Thyroid gland (tissue), 4 donors: ENCODE data around the gene CCNE1. TPM values are rescaled to one million over a fixed set of nuclear protein-coding genes. Genes with fewer than 3 reads are reported as not detected.
A peak's percentile ranks its signal among the peaks of the same experiment; 100 is the strongest.

ENCODE experiments used
- DNase-seq, 2 donors: peaks; one replicate each; pipeline ENCODE4 v3.0.0-alpha.2; 2019
- H3K27ac ChIP-seq, 3 donors: fragments of 200-600 bp; sonication (generic); 1 replicate in 2 of 3; 2 replicates in 1 of 3; pipeline ENCODE4 v1.5.1; 2016 to 2019; ENCODE audit warnings: mild to moderate bottlenecking in 1 of 3, moderate library complexity in 1 of 3
- H3K27me3 ChIP-seq: fragments of 200-600 bp; sonication (generic); one replicate; pipeline ENCODE4 v1.5.1; 2019
- H3K36me3 ChIP-seq, 2 donors: fragments of 200-600 bp; sonication (generic); one replicate each; pipeline ENCODE4 v1.5.1; 2016 to 2019
- H3K4me1 ChIP-seq, 2 donors: fragments of 200-600 bp; sonication (generic); one replicate each; pipeline ENCODE4 v1.5.1; 2017 to 2019
- H3K4me3 ChIP-seq, 3 donors: fragments of 200-600 bp; sonication (generic); replicated peaks in 1 of 3; 1 replicate in 2 of 3; 2 replicates in 1 of 3; pipeline ENCODE4 v1.5.1; 2016; ENCODE audit warnings: mild to moderate bottlenecking in 1 of 3
- H3K9me3 ChIP-seq: fragments of 200-600 bp; sonication (generic); one replicate; pipeline ENCODE4 v1.5.1; 2017
- CTCF ChIP-seq, 6 experiments: fragments of 200-600 bp in 3 of 6; fragments of 450-650 bp in 3 of 6; sonication (generic) in 3 of 6; IDR thresholded peaks; one replicate each; pipeline ENCODE4 v1.5.1; 2016 to 2019; ENCODE audit warnings: antibody characterized with exemption in 6 of 6, mild to moderate bottlenecking in 2 of 6, inconsistent platforms in 1 of 6, moderate library complexity in 1 of 6
- POLR2A ChIP-seq, 2 donors: fragments of 450-650 bp; IDR thresholded peaks; one replicate each; pipeline ENCODE4 v1.6.1; 2017; ENCODE audit warnings: antibody characterized with exemption in 2 of 2, mild to moderate bottlenecking in 2 of 2, moderate library complexity in 1 of 2
- WGBS, 2 donors: methylation state at CpG; one replicate each; pipeline ENCODE4 v1.1.5; 2017; 5-methylcytosine and 5-hydroxymethylcytosine counted together
- intact Hi-C: fragments of 100-400 bp; cut with DNase I; formaldehyde crosslinking; loops from one replicate; pipeline ENCODE4 v1.15.1; 2023
- total RNA-seq, 4 donors: library from RNA; depleted of rRNA; stranded (reverse); fragments of >200 nt; gene quantifications; one replicate each; pipeline ENCODE4 v1.2.3, GENCODE V29; 2016

CCNE1 gene
- total RNA-seq, 4 donors from 2014 or later = 1.2 to 5.3 (median 3.0) TPM

- 75 to 79% methylated on average over 22 of the region's 22 CpGs for WGBS, 2 donors
- DNase-seq = no peak
- TF ChIP-seq POLR2A (IDR thresholded peaks at IDR 0.05) (no peak), CTCF (IDR thresholded peaks at IDR 0.05) (no peak)
These were observed 28.5 kb downstream of the CCNE1 start for GRCh38 chr19:29840066-29840950.

GRCh38 chr19:29841209-29841558, 29.4 kb downstream of the CCNE1 start:
- H3K27ac ChIP-seq = no peak overlapping the region
- intact Hi-C loops = loop anchor here (5.0 kb wide), 1 partner anchor 34 kb away; no protein-coding TSS in a partner anchor
- no peaks in the 10 kb centered on the region for H3K36me3 ChIP-seq
- 88 to 100% methylated on average over 2 to 3 of the region's 3 CpGs for WGBS, 2 donors
- no peaks in the 10 kb centered on the region for H3K9me3 ChIP-seq
- peaks cover 16 to 23% of the 10 kb centered on the region in 2 donors for H3K4me1 ChIP-seq
- no peak for DNase-seq
- no peaks in the 10 kb centered on the region for H3K27me3 ChIP-seq
- no peak overlapping the region for H3K4me3 ChIP-seq
- TF ChIP-seq CTCF (IDR thresholded peaks at IDR 0.05) (no peak), POLR2A (IDR thresholded peaks at IDR 0.05) (no peak)

More at GRCh38 chr19:29840066-29840950, 28.5 kb downstream of the CCNE1 start:
- Histone ChIP-seq H3K9me3 (no peaks in the 10 kb centered on the region), H3K36me3 (no peaks in the 10 kb centered on the region), H3K4me3 (no peak overlapping the region), H3K27ac (no peak overlapping the region), H3K27me3 (no peaks in the 10 kb centered on the region), H3K4me1 (peaks cover 12 to 19% of the 10 kb centered on the region in 2 donors)
- intact Hi-C loops = loop anchor here (5.0 kb wide), 1 partner anchor 33 kb away; no protein-coding TSS in a partner anchor

GRCh38 chr19:29841559-29842367, 30.0 kb downstream of the CCNE1 start:
- no peak overlapping the region for H3K4me3 ChIP-seq
- WGBS, 2 donors = 49 to 56% methylated on average over 10 of the region's 10 CpGs
- no peaks in the 10 kb centered on the region for H3K27me3 ChIP-seq
- DNase-seq = peak; percentile 38 to 51
- no peak overlapping the region for H3K27ac ChIP-seq
- no peaks in the 10 kb centered on the region for H3K9me3 ChIP-seq
- H3K36me3 ChIP-seq = no peaks in the 10 kb centered on the region
- H3K4me1 ChIP-seq = peaks cover 16 to 23% of the 10 kb centered on the region in 2 donors
- TF ChIP-seq CTCF (IDR thresholded peaks at IDR 0.05) (no peak), POLR2A (IDR thresholded peaks at IDR 0.05) (no peak)
- intact Hi-C loops = loop anchor here (5.0 kb wide), 1 partner anchor 34 kb away; no protein-coding TSS in a partner anchor

GRCh38 chr19:29842471-29843179, 30.8 kb downstream of the CCNE1 start:
- H3K4me3 ChIP-seq = peak overlapping the region in 1 of 3 donors; percentile 33
- no peaks in the 10 kb centered on the region for H3K9me3 ChIP-seq
- TF ChIP-seq CTCF (IDR thresholded peaks at IDR 0.05) (no peak), POLR2A (IDR thresholded peaks at IDR 0.05) (no peak)
- no peaks in the 10 kb centered on the region for H3K27me3 ChIP-seq
- no peaks in the 10 kb centered on the region for H3K36me3 ChIP-seq
- intact Hi-C loops = loop anchor here (5.0 kb wide), 1 partner anchor 35 kb away; no protein-coding TSS in a partner anchor
- DNase-seq = no peak
- 82 to 85% methylated on average over 10 of the region's 11 CpGs for WGBS, 2 donors
- peaks cover 16 to 23% of the 10 kb centered on the region in 2 donors for H3K4me1 ChIP-seq
- peak overlapping the region in 1 of 3 donors; percentile 86 for H3K27ac ChIP-seq
